Osteocyte (in vitro differentiated cells): Measurements from ENCODE around the gene RASA4. TPM values are rescaled to one million over a fixed set of nuclear protein-coding genes. Genes with fewer than 3 reads are reported as not detected.
"Not testable (repeated sequence)": the region's sequence is repeated elsewhere in the genome, so short reads cannot be mapped to it uniquely, and the experiment has no call there.

ENCODE experiments used
- DNase-seq: peaks from one replicate; pipeline ENCODE4 v3.0.0; 2021; ENCODE audit warnings: mixed read lengths; ENCODE audit not compliant: unreplicated experiment; ENCODE audit errors: extremely low spot score
- H3K27ac Mint-ChIP-seq: one replicate; pipeline ENCODE4 v1.8.0; 2021; ENCODE audit warnings: mild to moderate bottlenecking, mixed read lengths; ENCODE audit not compliant: unreplicated experiment
- H3K27me3 Mint-ChIP-seq: one replicate; pipeline ENCODE4 v1.8.0; 2021; ENCODE audit warnings: mixed read lengths; ENCODE audit not compliant: unreplicated experiment
- H3K36me3 Mint-ChIP-seq: one replicate; pipeline ENCODE4 v1.8.0; 2021; ENCODE audit warnings: mixed read lengths; ENCODE audit not compliant: unreplicated experiment
- H3K4me1 Mint-ChIP-seq: one replicate; pipeline ENCODE4 v1.8.0; 2021; ENCODE audit warnings: mixed read lengths; ENCODE audit not compliant: unreplicated experiment
- H3K4me3 Mint-ChIP-seq: one replicate; pipeline ENCODE4 v1.8.0; 2021; ENCODE audit warnings: mild to moderate bottlenecking, moderate library complexity, mixed read lengths; ENCODE audit not compliant: unreplicated experiment
- H3K9me3 Mint-ChIP-seq: one replicate; pipeline ENCODE4 v1.8.0; 2021; ENCODE audit warnings: mixed read lengths; ENCODE audit not compliant: unreplicated experiment
- total RNA-seq: library from RNA; stranded (reverse); gene quantifications from 2 replicates; pipeline ENCODE4 v1.2.1, GENCODE V29; 2021
- TF ChIP-seq, protein P1 (sequence below): fragments of 200-600 bp; sonication (generic); IDR thresholded peaks from 2 replicates; pipeline ENCODE4 v1.5.0; 2021; ENCODE audit warnings: antibody characterized with exemption, mild to moderate bottlenecking, moderate library complexity

RASA4 gene
- total RNA-seq, 1 donor from 2014 or later: 27.0 TPM

DNA sequence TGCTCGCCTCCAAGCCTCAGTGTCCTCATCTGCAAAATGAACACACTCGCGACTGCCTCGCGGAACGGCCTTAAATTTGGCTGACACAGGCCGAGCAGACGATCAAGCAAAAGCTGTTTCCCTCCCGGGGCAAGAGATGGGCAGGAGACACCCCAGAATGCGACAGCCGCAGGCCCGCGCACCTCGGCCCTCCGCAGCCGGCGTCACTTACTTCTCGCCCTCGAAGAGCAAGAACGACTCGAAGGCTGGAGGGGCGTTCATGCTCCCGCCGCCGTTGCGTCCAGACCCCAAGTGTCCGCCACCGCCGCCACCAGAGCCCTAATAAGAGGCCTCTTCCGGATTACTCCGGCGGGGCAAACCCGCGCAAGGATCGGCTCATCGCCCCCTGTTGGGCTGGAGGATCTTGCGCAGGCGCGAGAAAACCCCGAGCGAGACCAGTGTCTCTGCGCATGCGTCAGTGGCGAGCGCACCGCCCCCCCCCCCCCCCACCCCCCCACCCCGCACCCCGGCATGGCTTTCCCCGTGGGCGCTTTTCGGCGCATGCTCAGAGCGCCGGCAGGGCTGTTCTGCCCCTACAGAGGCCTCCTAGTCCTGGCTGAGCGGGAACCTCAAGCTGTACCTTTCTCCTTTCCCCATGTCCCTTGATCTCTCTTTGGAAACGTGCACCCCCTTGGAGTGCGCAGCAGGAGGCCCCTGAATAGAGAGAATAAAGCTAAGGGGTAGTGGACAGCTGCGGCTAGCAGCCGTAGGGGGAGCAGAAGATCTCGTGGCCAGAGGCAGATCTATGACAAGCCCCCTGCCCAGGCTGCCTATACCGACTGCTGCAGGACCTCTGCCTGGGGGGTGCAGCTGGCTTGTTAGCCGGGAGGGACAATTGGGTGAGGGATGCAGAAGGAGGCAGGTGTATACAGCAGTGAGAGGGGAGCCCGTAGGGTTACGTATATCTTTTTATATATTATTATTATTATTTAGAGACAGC lies 44.0 kb downstream of the RASA4 start, which contains the start of gene POLR2J3:
POLR2J3 (minus strand) TSS at position 323 of the 979 bp plus-strand sequence; CDS start at position 261, 62 bp downstream.
- H3K36me3 Mint-ChIP-seq, H3K9me3 Mint-ChIP-seq, H3K4me1 Mint-ChIP-seq, H3K27me3 Mint-ChIP-seq: not testable (repeated sequence)
- peak within 1 kb of the TSS; percentile 64 for H3K4me3 Mint-ChIP-seq
- peak; percentile 97 for DNase-seq
- TF ChIP-seq, protein P1, sequence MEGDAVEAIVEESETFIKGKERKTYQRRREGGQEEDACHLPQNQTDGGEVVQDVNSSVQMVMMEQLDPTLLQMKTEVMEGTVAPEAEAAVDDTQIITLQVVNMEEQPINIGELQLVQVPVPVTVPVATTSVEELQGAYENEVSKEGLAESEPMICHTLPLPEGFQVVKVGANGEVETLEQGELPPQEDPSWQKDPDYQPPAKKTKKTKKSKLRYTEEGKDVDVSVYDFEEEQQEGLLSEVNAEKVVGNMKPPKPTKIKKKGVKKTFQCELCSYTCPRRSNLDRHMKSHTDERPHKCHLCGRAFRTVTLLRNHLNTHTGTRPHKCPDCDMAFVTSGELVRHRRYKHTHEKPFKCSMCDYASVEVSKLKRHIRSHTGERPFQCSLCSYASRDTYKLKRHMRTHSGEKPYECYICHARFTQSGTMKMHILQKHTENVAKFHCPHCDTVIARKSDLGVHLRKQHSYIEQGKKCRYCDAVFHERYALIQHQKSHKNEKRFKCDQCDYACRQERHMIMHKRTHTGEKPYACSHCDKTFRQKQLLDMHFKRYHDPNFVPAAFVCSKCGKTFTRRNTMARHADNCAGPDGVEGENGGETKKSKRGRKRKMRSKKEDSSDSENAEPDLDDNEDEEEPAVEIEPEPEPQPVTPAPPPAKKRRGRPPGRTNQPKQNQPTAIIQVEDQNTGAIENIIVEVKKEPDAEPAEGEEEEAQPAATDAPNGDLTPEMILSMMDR: peak; percentile 55
- peak within 1 kb of the TSS; percentile 14 for H3K27ac Mint-ChIP-seq

DNA sequence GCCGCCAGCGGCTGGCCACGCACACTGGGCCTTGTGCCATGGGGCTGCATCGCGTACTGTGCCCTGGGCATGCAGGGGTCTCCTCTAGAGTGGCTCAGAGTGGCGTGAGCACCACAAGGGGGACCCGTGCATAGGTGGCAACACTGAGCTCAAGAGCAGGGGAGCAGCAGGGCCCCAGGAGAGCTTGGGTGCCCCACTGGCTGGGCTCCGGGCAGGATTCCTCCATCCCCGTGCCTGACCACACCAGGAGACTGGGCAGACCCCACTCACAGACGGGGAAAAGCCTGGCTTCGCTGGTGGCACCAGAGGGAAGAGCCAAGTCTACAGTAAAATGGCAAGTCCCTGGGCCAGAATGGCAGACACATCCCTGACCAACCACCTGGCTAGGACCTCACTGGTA lies 47.9 kb downstream of the RASA4 start:
- not testable (repeated sequence) for H3K27ac Mint-ChIP-seq, H3K36me3 Mint-ChIP-seq, H3K27me3 Mint-ChIP-seq, H3K9me3 Mint-ChIP-seq, H3K4me3 Mint-ChIP-seq, H3K4me1 Mint-ChIP-seq
- DNase-seq: peak; percentile 78

DNA sequence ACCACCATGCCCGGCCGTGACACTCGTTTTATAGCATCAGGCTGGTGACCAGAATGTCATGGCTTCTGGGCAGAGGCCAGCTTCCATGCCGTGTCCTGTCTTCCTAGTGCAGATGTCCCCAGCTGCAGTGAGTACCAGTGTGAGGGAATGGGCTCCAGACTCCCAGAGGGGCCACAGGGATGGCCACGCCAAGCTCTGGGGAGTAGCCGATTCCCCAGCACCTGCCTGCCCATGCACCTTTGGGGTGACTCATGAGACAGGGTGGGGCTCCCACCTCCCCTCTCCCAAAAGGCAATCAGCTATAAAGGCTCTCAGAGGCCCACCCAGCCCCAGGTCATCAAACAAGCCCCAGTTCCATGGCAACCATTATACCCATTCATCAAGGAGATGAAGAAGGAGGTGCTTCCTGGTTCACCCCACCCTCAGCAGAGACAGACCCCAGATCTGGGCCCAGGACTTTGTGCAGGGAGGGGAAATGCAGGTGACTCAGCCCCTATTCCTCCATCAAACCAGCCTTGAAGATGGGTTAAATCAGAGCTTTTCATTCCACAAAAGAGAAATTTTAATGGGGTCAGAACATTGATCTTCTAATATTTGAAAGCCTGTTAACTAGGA lies 65.6 kb downstream of the RASA4 start, which contains the start of gene SPDYE2:
SPDYE2 (plus strand) TSS at position 419 of the 615 bp plus-strand sequence. CDS start 2,030 bp downstream, outside the sequence.
- not testable (repeated sequence) for DNase-seq, H3K36me3 Mint-ChIP-seq, H3K4me3 Mint-ChIP-seq, H3K4me1 Mint-ChIP-seq, H3K27me3 Mint-ChIP-seq, H3K9me3 Mint-ChIP-seq, H3K27ac Mint-ChIP-seq

DNA sequence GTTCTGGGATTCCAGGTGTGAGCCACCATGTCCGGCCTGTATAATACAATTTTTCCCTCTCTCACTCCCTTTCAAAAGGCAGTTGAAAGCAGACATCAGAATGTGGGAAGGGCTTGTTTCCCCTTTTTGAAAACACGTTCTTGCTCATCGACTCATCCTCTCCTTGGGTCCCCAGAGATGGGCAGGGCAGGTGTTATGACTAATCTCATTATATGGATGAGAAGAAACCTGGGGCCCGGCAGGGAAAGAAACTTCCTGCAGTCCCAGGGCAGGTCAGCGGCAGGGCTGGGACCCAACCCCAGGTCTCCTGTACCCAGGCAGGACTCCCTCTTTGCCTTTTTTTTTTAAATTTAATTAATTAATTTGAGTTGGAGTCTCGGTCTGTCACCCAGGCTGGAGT lies 70.2 kb downstream of the RASA4 start:
- DNase-seq, H3K27ac Mint-ChIP-seq, H3K27me3 Mint-ChIP-seq, H3K36me3 Mint-ChIP-seq, H3K4me1 Mint-ChIP-seq, H3K4me3 Mint-ChIP-seq, H3K9me3 Mint-ChIP-seq: not testable (repeated sequence)

DNA sequence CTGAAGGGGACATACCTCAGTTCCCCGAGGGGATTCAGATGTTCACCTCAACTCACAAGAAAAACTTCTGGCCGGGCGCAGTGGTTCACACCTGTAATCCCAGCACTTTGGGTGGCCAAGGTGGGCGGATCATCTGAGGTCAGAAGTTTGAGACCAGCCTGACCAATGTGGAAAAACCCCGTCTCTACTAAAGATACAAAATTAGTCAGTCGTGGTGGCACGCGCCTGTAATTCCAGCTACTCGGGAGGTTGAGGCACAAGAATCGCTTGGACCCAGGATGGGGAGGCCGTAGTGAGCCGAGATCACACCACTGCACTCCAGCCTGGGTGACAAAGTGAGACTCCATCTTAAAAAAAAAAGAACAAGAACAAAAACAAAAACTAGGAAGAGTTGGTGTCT lies 71.3 kb downstream of the RASA4 start:
- not testable (repeated sequence) for DNase-seq, H3K27me3 Mint-ChIP-seq, H3K4me1 Mint-ChIP-seq, H3K36me3 Mint-ChIP-seq, H3K9me3 Mint-ChIP-seq, H3K4me3 Mint-ChIP-seq, H3K27ac Mint-ChIP-seq

DNA sequence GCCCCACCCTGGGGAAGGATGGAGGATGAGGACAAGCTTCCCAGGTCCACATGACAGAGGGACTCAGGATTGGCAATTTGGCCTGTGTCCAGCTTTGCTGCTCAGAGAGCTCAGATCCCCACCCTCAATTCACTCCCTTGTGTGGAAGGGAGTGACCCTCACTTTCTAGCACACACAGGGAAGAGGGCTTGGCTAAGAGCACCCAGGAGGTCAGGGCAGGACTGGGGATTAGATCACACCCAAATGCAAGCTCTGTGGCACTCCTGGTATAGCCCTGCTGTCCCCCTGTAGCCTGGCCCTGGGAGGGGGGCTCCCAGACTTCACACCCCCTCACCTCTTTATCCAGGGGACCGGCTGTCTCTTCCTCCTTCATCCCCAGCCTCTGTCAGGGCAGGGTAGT lies 72.2 kb downstream of the RASA4 start:
- H3K4me3 Mint-ChIP-seq, H3K9me3 Mint-ChIP-seq, H3K27ac Mint-ChIP-seq, DNase-seq, H3K36me3 Mint-ChIP-seq, H3K27me3 Mint-ChIP-seq, H3K4me1 Mint-ChIP-seq: not testable (repeated sequence)

DNA sequence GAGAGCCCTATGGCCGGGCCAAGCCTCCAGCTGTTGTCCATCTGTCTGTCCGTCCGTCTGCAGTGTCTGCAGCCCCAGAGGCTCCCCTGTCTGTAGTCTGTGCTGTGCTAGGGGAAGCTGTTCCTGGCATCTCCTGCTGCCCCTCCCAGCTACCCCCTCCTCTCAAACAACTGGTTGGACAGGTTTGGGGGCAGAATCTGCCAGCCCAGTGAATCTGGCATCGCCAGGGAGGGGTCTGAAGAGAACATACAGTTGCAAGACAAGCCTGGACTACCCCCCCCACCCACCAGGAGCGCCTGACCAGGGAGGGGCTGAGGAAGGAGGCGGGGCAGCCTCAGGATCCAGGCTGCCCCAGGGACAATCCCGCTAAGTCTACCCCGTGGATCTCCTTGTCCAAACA lies 73.0 kb downstream of the RASA4 start, which contains the start of gene UPK3BL2:
UPK3BL2 (minus strand) TSS at position 101 of the 400 bp plus-strand sequence; CDS start at position 41, 60 bp downstream.
- not testable (repeated sequence) for H3K9me3 Mint-ChIP-seq, H3K4me1 Mint-ChIP-seq, H3K36me3 Mint-ChIP-seq, DNase-seq, H3K4me3 Mint-ChIP-seq, H3K27me3 Mint-ChIP-seq, H3K27ac Mint-ChIP-seq

DNA sequence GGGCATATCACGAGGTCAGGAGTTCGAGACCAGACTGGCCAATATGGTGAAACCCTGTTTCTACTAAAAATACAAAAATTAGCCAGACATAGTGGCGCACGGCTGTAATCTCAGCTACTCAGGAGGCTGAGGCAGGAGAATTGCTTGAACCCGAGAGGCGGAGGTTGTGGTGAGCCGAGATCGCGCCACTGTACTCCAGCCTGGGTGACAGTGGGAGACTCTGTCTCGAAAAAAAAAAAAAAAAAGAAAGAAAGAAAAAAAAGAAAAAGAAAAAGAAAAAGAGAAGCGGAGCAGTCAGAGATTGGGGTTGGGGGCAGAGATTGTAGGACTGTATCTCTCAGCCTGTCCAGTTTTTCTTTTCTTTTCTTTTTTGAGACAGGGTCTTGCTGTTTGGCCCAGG lies 73.8 kb downstream of the RASA4 start:
- not testable (repeated sequence) for H3K27ac Mint-ChIP-seq

DNA sequence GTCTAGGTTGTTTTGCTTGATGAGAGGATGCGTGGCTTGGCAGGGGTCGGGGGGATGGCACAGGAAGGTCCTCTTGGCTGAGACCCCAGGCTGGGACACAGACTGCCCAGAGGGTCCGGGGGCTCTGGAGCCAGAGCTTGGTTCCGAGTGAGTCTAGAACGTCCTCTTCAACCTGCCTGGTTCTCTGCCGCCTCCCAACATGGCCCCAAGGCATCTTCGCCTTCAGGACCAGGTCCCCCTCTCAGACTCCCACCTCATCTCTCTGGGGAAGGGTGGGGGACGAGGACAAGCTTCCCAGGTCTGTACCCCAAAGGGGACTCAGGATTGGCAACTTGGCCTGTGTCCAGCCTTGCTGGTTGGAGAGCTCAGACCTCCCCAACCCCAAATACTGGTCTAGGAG lies 74.5 kb downstream of the RASA4 start:
- not testable (repeated sequence) for H3K4me3 Mint-ChIP-seq, H3K27me3 Mint-ChIP-seq, DNase-seq, H3K9me3 Mint-ChIP-seq, H3K4me1 Mint-ChIP-seq, H3K36me3 Mint-ChIP-seq, H3K27ac Mint-ChIP-seq

More for the DNA sequence above, 73.8 kb downstream of the RASA4 start:
- H3K4me3 Mint-ChIP-seq, H3K9me3 Mint-ChIP-seq, H3K36me3 Mint-ChIP-seq, H3K27me3 Mint-ChIP-seq, DNase-seq, H3K4me1 Mint-ChIP-seq: not testable (repeated sequence)

DNA sequence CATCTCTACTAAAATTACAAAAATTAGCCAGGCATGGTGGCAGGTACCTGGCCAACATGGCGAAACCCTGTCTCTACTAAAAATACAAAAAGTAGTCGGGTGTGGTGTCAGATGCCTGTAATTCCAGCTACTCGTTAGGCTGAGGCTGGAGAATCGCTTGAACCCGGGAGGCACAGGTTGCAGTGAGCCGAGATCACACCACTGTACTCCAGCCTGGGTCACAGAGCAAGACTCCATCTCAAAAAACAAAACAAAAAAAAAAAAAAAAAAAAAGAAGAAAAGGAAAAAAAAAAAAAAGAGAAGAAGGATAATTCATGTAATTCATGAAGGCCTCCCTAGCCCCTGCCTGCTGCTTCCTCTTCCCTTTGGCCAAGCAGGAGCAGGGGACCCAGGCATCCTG lies 76.0 kb downstream of the RASA4 start:
- H3K36me3 Mint-ChIP-seq, H3K4me1 Mint-ChIP-seq, H3K9me3 Mint-ChIP-seq, DNase-seq, H3K27ac Mint-ChIP-seq, H3K4me3 Mint-ChIP-seq, H3K27me3 Mint-ChIP-seq: not testable (repeated sequence)

DNA sequence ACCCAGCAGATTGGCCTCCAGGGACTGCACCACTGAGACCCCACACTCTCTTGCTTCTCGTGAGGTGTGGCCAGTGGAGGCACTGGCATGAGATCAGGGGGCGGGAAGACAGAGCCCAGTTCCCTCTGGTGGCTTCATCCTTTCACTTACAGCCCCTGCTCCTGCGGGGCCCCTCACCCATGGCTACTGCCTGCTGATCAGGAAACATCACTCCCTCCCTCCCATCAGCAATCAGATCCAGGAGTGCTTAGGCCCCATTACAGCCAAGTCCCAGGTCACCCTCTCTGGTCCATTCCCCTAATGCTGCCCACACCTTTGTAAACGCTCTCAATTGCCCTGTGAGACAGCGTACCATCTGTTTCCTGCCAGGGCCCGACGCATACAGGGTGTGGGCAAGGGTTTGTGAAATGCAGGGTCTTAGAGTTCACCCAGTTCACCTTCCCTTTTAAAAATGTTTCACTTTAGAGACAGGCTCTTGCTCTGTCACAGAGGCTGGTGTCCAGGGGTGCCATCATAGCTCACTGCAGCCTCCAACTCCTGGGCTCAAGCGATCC lies 81.4 kb downstream of the RASA4 start:
- not testable (repeated sequence) for H3K4me1 Mint-ChIP-seq, H3K4me3 Mint-ChIP-seq, DNase-seq, H3K9me3 Mint-ChIP-seq, H3K36me3 Mint-ChIP-seq, H3K27ac Mint-ChIP-seq, H3K27me3 Mint-ChIP-seq
